NCI-H187 treated with DMSO at 0.1 percent for 48 hours (cell line): ENCODE results near the gene GOSR1.
"Not testable (repeated sequence)": the region's sequence is repeated elsewhere in the genome, so short reads cannot be mapped to it uniquely, and the experiment has no call there.

Source experiments
- DNase-seq: peaks from one replicate; lab custom pipeline; 2025; lab: John Stamatoyannopoulos, UW

Gene GOSR1

GRCh38 chr17:30575648-30576325, 98.6 kb downstream of the GOSR1 start:
- DNase-seq, result not testable (repeated sequence)

- DNase-seq, result no peak
Measured at GRCh38 chr17:30576326-30576861, 99.2 kb downstream of the GOSR1 start.
